ENCODE measurements around the gene CRAT.

Gene CRAT

GRCh38 chr9:129108805-129109536, 1.6 kb downstream of the CRAT start:
- no peak overlapping the region for H3K4me3 ChIP-seq (ENCODE audit: low read length)
- no peak for DNase-seq (ENCODE audit: low read depth)
- TF ChIP-seq CTCF (conservative IDR thresholded peaks at IDR 0.05; ENCODE audit: low read depth, low read length) = no peak

- no peak for TF ChIP-seq CTCF (conservative IDR thresholded peaks at IDR 0.05; ENCODE audit: low read depth, low read length)
- no peak for DNase-seq (ENCODE audit: low read depth)
- no peak overlapping the region for H3K4me3 ChIP-seq (ENCODE audit: low read length)
Observed at GRCh38 chr9:129108083-129108804, 2.3 kb downstream of the CRAT start.

- no peak for DNase-seq (ENCODE audit: low read depth)
- no peak overlapping the region for H3K4me3 ChIP-seq (ENCODE audit: low read length)
- TF ChIP-seq CTCF (conservative IDR thresholded peaks at IDR 0.05; ENCODE audit: low read depth, low read length) = no peak
Observed at GRCh38 chr9:129107651-129108050, 2.9 kb downstream of the CRAT start.

GRCh38 chr9:129105857-129106694, 4.5 kb downstream of the CRAT start:
- H3K4me3 ChIP-seq (ENCODE audit: low read length) = no peak overlapping the region
- no peak for TF ChIP-seq CTCF (conservative IDR thresholded peaks at IDR 0.05; ENCODE audit: low read depth, low read length)
- DNase-seq (ENCODE audit: low read depth) = no peak

- H3K4me3 ChIP-seq (ENCODE audit: low read length) = no peak overlapping the region
- DNase-seq (ENCODE audit: low read depth) = no peak
- TF ChIP-seq CTCF (conservative IDR thresholded peaks at IDR 0.05; ENCODE audit: low read depth, low read length) = no peak
Observed at GRCh38 chr9:129104051-129104450, 6.5 kb downstream of the CRAT start.

- no peak overlapping the region for H3K4me3 ChIP-seq (ENCODE audit: low read length)
- no peak for DNase-seq (ENCODE audit: low read depth)
- no peak for TF ChIP-seq CTCF (conservative IDR thresholded peaks at IDR 0.05; ENCODE audit: low read depth, low read length)
Observed at GRCh38 chr9:129103595-129103965, 7.0 kb downstream of the CRAT start.
